ENCODE data around the gene MEIKIN.

- TF ChIP-seq POLR2A (IDR thresholded peaks at IDR 0.05) (no peak), CTCF (IDR thresholded peaks at IDR 0.05) (no peak), POLR2AphosphoS5 (IDR thresholded peaks at IDR 0.05) (no peak)
Observed at GRCh38 chr5:131979816-131980215, 34.4 kb upstream of the MEIKIN start.
